Nephron progenitor cell (in vitro differentiated cells): ENCODE results near the gene ZNF524.
A peak's percentile ranks its signal among the peaks of the same experiment; 100 is the strongest.

Experiments used
- DNase-seq: peaks from one replicate; pipeline ENCODE4 v3.0.0; 2021
- H3K27ac Mint-ChIP-seq: 2 replicates; pipeline ENCODE4 v1.8.0; 2021; ENCODE audit warnings: mild to moderate bottlenecking, moderate library complexity, mixed read lengths
- H3K27me3 Mint-ChIP-seq: 2 replicates; pipeline ENCODE4 v1.8.0; 2021; ENCODE audit warnings: mild to moderate bottlenecking, low read depth, mixed read lengths; ENCODE audit not compliant: poor library complexity
- H3K36me3 Mint-ChIP-seq: 2 replicates; pipeline ENCODE4 v1.8.0; 2021; ENCODE audit warnings: low read depth, mixed read lengths
- H3K4me1 Mint-ChIP-seq: 2 replicates; pipeline ENCODE4 v1.8.0; 2021; ENCODE audit warnings: mixed read lengths
- H3K4me3 Mint-ChIP-seq: 2 replicates; pipeline ENCODE4 v1.8.0; 2021; ENCODE audit warnings: mild to moderate bottlenecking, moderate library complexity, mixed read lengths
- H3K9me3 Mint-ChIP-seq: 2 replicates; pipeline ENCODE4 v1.8.0; 2021; ENCODE audit warnings: mild to moderate bottlenecking, moderate library complexity, mixed read lengths
- TF ChIP-seq, protein P1 (sequence below): fragments of 200-600 bp; sonication (generic); IDR thresholded peaks from 2 replicates; pipeline ENCODE4 v1.5.0; 2021; ENCODE audit warnings: antibody characterized with exemption

Gene ZNF524

DNA sequence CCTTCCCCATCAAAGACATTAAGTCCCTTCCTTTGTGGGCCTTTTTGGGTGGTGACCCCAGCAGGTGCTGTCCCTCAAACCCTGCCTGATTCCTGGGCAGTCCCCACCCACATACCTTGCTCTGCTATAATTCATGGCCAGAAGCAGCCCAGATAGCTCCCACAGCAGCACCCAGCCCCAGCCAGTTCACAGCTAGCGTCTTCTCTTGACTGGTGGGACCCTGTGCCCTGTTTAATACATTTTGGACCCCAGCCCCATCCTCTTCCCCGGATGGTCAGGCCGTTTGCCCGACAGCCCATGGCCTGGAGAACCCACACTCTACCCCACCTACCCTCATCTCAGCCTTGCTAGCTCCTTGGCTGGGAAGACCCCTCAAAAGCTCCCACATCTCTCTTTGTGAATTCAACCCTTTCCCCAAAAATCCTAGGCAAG, 50.1 kb downstream of the ZNF524 start:
- TF ChIP-seq, protein P1, sequence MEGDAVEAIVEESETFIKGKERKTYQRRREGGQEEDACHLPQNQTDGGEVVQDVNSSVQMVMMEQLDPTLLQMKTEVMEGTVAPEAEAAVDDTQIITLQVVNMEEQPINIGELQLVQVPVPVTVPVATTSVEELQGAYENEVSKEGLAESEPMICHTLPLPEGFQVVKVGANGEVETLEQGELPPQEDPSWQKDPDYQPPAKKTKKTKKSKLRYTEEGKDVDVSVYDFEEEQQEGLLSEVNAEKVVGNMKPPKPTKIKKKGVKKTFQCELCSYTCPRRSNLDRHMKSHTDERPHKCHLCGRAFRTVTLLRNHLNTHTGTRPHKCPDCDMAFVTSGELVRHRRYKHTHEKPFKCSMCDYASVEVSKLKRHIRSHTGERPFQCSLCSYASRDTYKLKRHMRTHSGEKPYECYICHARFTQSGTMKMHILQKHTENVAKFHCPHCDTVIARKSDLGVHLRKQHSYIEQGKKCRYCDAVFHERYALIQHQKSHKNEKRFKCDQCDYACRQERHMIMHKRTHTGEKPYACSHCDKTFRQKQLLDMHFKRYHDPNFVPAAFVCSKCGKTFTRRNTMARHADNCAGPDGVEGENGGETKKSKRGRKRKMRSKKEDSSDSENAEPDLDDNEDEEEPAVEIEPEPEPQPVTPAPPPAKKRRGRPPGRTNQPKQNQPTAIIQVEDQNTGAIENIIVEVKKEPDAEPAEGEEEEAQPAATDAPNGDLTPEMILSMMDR: no peak
- Mint-ChIP-seq H3K27me3 (no peaks in the 10 kb centered on the region), H3K4me1 (peaks cover 30% of the 10 kb centered on the region), H3K4me3 (peak overlapping the region; percentile 62), H3K27ac (no peak overlapping the region), H3K9me3 (no peaks in the 10 kb centered on the region), H3K36me3 (peaks cover 21% of the 10 kb centered on the region)
- DNase-seq: no peak

DNA sequence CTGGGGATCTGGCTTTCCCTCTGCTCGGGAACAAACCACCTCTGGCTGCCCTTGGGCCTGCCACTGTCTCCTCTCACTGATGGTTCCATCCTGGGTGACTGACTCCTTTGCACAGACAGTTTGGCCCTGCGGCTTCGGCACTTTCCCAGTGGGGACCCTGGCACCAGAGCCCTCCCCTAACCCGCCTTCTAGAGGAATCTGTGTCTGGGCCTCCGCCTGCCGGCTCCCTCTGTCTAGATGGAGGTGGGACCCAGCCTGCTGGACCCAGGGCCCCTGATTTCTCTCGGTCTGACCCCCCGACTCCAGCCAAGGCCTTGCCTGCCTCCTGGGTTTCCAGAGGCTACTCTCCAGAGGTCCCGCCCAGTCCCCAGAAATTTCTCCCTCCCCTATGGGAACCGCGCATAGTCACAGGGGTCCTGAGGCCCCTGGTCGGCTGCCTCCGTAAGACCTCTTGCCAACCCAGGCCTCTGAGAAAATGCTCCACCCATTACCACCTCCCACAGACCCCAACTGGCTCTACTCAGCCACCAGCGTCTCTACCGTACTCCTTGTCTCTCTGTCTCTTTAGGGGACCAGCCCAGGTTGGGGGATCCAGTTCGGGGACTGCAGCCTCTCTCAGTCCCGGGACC, 50.6 kb downstream of the ZNF524 start:
- Mint-ChIP-seq H3K27ac (no peak overlapping the region), H3K4me1 (peaks cover 26% of the 10 kb centered on the region), H3K9me3 (no peaks in the 10 kb centered on the region), H3K36me3 (peaks cover 16% of the 10 kb centered on the region), H3K4me3 (peak overlapping the region; percentile 62), H3K27me3 (no peaks in the 10 kb centered on the region)
- TF ChIP-seq, protein P1: no peak
- no peak for DNase-seq

DNA sequence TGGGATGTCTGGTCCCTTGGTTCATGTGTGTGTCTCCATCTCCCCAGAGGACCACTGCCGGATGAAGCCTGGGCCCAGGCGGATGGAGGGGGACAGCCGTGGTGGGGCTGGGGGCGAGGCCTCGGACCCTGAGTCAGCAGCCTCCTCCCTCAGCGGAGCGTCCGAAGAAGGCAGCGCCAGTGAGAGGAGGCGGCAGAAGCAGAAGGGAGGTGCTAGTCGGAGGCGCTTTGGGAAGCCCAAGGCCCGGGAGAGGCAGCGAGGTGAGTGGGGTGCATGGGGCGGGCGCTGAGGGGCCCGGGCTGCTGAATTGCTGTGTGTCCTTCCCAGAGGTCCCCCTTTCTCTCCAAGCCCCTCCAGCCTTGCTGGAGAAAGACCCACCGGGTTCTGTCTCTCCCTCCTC, 51.1 kb downstream of the ZNF524 start:
- H3K27me3 Mint-ChIP-seq: no peaks in the 10 kb centered on the region
- H3K4me1 Mint-ChIP-seq: peaks cover 31% of the 10 kb centered on the region
- H3K27ac Mint-ChIP-seq: no peak overlapping the region
- H3K9me3 Mint-ChIP-seq: no peaks in the 10 kb centered on the region
- peaks cover 16% of the 10 kb centered on the region for H3K36me3 Mint-ChIP-seq
- TF ChIP-seq, protein P1: no peak
- H3K4me3 Mint-ChIP-seq: peak overlapping the region; percentile 54
- DNase-seq: no peak

DNA sequence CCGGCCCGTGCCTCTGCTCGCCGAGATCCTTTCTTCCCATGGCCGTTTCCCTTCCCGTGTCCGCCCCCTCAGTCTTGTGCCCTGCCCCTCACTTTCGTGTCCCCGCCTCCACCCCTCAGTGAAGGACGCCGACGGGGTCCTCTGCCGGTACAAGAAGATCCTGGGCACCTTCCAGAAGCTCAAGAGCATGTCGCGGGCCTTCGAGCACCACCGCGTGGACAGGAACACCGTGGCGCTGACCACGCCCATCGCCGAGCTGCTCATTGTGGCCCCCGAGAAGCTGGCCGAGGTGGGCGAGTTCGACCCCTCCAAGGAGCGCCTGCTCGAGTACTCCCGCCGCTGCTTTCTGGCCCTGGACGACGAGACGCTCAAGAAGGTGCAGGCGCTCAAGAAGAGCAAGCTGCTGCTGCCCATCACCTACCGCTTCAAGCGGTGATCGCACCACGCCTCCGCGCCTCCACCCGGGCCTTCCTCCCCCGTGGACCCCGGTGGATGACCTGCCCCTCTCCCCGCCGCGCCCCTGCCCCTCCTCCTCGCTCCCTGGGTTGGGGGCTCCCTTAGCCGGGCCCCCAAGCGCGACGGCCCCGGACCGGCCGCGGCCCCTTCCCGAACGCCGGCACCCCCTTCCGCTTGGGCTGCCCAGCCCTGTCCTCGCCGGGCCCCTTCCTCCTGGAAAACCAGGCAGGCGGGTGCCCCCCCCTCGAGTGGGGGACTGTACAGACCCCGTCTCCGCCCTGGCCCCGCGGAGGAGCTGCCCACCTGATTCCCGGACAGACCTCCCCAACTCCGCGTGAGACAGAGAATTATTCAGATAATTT, 52.4 kb downstream of the ZNF524 start:
- TF ChIP-seq, protein P1: no peak
- peak overlapping the region; percentile 68 for H3K27ac Mint-ChIP-seq
- H3K4me1 Mint-ChIP-seq: peaks cover 35% of the 10 kb centered on the region
- peaks cover 8% of the 10 kb centered on the region for H3K36me3 Mint-ChIP-seq
- peak overlapping the region; percentile 54 for H3K4me3 Mint-ChIP-seq
- DNase-seq: no peak
- H3K27me3 Mint-ChIP-seq: no peaks in the 10 kb centered on the region
- no peaks in the 10 kb centered on the region for H3K9me3 Mint-ChIP-seq
